GM18502 (cell line): ENCODE measurements around the gene OMA1.

Experiments
- ATAC-seq: cut with Tn5 transposase; IDR thresholded peaks from one replicate; pipeline ENCODE4 v1.9.1; 2021; ENCODE audit warnings: mild to moderate bottlenecking; ENCODE audit not compliant: unreplicated experiment, poor library complexity

The OMA1 gene

GRCh38 chr1:58465825-58466629, 80.5 kb downstream of the OMA1 start:
- no peak for ATAC-seq

- ATAC-seq: no peak
Observed at GRCh38 chr1:58465176-58465575, 81.3 kb downstream of the OMA1 start.

- no peak for ATAC-seq
Observed at GRCh38 chr1:58460469-58460868, 86.1 kb downstream of the OMA1 start.

GRCh38 chr1:58459911-58460310, 86.6 kb downstream of the OMA1 start:
- ATAC-seq: no peak

GRCh38 chr1:58457023-58457635, 89.4 kb downstream of the OMA1 start:
- no peak for ATAC-seq

GRCh38 chr1:58456470-58456869, 90.1 kb downstream of the OMA1 start:
- ATAC-seq: no peak

- ATAC-seq: no peak
Observed at GRCh38 chr1:58454807-58455206, 91.7 kb downstream of the OMA1 start.

GRCh38 chr1:58454385-58454784, 92.1 kb downstream of the OMA1 start:
- no peak for ATAC-seq

GRCh38 chr1:58451560-58452191, 94.8 kb downstream of the OMA1 start:
- ATAC-seq: no peak

GRCh38 chr1:58447886-58448285, 98.6 kb downstream of the OMA1 start:
- ATAC-seq: no peak

GRCh38 chr1:58447042-58447441, 99.5 kb downstream of the OMA1 start:
- no peak for ATAC-seq

- no peak for ATAC-seq
Observed at GRCh38 chr1:58446368-58446767, 100.2 kb downstream of the OMA1 start.

GRCh38 chr1:58443986-58444868, 102.3 kb downstream of the OMA1 start:
- ATAC-seq: no peak

- ATAC-seq: no peak
Observed at GRCh38 chr1:58442114-58442513, 104.4 kb downstream of the OMA1 start.

GRCh38 chr1:58441699-58442098, 104.8 kb downstream of the OMA1 start:
- ATAC-seq: no peak

GRCh38 chr1:58440696-58441095, 105.8 kb downstream of the OMA1 start:
- ATAC-seq: no peak

GRCh38 chr1:58439946-58440345, 106.6 kb downstream of the OMA1 start:
- no peak for ATAC-seq

GRCh38 chr1:58438468-58438867, 108.1 kb downstream of the OMA1 start:
- no peak for ATAC-seq

- no peak for ATAC-seq
Observed at GRCh38 chr1:58437623-58438022, 108.9 kb downstream of the OMA1 start.

GRCh38 chr1:58436615-58437297, 109.8 kb downstream of the OMA1 start:
- ATAC-seq: no peak
